HG03432 (cell line): ENCODE results near the gene NECAB2.

Source experiments
- ATAC-seq: cut with Tn5 transposase; IDR thresholded peaks from one replicate; pipeline ENCODE4 v1.9.1; 2021; ENCODE audit warnings: mild to moderate bottlenecking, moderate library complexity; ENCODE audit not compliant: unreplicated experiment

The NECAB2 gene

DNA sequence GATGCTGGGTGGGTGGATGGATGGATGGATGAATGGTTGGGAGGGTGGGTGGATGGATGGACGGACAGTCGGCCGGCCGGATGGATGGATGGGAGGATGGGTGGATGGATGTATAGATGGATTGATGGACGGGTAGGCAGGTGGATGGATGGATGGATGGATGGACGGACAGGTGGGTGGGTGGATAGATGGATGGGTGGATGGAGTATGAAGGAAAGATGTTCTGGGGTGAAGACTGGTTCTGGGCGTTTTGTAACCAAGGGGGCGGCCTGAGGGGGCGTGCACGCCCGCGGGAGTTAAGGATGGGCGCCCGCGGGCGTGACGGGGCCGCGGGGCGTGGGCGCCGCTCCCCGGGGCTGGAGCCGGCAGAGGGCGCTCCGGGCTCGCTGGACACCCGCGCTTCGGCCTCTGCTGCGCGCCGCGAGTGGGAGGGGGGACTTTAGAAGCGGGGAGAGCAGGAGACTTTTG, at the start of gene NECAB2:
NECAB2 (plus strand) TSS at position 407 of the 468 bp plus-strand sequence. CDS start 405 bp downstream, outside the sequence.
- ATAC-seq: no peak

DNA sequence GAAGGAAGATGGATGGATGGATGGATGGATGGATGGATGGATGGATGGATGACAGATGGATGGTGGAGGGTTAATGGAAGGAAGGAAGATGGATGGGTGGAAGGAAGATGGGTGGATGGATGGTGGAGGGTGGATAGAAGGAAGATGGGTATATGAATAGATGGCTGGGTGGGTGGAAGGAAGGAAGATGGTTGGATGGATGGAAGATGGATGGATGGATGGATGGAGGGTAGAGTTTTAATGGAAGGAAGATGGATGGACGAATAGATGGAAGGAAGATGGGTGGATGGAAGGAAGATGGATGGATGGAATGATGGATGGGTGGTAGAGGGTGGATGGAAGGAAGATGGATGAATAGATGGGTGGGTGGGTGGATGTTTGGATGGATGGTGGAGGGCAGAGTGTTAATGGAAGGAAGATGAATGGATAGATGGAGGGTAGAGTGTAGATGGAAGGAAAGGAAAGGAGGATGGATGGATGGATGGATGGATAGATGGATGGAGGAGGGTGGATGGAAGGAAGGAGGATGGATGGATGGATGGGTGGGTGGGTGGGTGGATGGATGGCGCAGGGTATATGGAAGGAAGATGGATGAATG, 47.1 kb upstream of the NECAB2 start:
- ATAC-seq: no peak

DNA sequence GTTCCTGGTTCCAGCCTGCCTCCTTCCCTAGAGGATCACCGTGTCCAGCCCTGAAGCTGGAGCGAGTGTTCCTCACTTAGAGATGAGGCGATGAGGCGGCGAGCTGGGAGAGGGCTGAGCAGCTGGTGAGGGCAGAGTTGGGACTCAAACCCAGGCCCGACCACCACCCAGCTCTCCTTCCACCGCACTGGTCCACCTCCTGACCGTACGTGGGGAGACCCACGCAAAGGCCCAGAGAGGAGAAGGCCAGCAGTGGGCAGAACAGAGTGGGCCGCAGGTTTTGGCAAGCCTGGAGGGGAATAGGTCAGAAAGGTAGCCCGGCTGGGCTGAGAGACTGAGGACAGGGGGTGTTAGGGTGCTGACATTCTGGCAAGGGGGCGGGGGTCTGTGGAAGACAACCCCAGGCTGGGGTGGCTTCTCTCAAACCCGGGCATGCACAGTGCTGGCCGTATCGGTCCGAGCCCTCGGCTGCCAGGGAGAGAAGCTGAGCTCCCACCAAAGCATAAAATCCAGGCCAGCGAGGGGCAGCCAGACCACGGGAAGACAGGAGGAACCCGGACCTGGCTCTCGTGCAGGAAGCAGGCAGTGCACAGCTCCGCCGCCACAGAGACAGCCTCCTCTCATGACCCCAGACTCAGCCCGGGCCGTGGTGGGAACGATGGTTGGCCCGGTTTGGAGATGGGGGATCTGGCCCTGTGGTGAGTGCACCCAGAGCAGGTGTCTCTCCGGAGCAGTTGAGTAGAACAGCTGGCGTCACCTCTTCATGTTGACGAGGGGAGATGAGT, 44.3 kb upstream of the NECAB2 start:
- ATAC-seq: no peak

DNA sequence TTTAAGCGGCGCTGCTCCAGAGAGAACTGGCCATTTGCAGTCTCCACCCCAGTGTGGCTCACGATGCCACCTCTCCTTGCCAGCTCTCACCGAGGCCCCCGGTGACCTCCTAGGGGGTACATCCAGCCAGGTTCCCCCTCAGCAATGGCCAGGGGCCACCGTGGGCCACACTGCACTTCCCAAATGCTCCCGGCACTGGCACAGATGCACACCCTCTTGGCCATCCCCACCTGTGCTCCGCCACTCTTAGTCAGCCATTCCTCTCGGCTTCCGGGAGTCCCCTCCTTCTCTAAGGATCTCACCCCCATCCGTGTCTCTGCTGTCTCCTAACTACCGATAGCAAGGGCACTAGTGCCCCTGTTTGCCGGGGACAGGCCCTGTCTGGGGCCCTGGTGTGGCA, 43.4 kb upstream of the NECAB2 start:
- no peak for ATAC-seq

DNA sequence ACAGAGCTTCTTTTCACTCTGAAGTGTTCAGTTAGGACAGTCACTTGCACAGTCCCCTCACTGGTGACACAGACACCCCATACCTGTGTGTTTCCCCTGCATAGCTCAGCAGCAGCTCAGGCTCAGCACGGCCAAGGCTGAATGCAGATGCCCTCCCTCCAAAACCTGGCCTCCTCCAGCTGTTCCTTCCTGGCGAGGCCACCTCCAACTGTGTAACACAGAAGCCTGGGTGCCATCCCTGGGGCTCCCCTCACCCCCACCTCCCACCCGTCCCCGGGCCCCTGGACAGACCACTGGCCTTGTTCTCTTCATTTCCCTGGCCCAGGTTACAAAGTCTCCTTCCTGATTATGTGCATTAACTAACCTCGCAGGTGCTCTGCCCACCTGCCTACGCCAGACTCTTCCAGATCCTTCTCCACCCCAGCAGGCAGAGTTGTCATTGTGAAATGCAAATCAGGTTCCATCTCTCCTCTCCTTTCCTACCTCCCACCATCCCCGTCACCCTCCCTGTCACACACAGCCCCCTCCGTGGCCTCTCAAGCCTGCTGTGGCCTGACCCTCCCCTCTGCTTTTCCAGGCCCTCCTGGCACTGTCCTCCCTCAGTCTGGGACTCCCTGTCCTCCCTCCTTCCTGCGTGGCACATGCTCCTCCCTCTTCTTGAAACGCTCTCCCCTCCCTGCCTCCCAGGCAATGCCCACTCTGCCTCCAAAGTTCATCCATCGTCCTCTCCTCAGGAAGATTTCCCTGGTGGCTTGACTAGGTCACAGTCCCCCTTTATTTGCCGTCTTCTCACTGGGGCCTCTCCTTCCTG, 42.7 kb upstream of the NECAB2 start:
- ATAC-seq: no peak

DNA sequence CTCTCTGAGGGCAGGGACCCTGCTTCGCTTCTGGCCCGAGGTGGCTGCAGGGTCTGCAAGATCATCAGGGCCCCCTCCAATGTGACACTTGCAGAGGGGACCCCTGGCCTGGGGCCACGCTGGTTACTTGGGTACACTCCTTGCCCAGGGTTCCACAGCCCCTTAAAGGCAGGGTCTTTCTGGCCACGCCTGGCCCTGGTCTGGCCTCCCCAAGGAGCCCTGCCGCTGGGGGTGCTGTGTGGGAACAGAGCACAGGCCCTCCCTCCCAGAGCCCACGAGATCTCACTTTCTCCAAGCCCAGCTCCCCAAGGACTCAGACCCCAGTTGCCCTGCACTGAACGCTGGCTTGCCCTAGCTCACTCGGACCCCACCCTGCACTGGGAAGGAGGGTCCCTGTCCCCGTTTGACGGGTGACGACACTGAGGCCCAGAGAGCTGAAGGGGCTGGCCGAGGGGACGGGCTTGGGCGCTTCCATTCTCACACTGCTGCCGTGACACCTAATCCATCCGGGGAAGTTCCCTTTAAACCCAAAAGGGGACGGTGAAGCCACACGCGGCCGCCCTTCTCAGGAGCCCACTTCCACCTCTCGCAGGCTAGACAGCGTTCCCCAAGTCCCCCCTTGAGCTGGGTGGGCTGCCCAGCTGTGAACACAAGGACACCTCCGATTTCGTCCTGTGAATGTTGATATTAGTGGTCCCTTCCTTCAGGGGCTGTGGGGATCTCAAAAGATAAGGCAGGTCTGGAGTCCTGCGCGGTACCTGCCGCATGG, 41.9 kb upstream of the NECAB2 start:
- ATAC-seq: no peak

DNA sequence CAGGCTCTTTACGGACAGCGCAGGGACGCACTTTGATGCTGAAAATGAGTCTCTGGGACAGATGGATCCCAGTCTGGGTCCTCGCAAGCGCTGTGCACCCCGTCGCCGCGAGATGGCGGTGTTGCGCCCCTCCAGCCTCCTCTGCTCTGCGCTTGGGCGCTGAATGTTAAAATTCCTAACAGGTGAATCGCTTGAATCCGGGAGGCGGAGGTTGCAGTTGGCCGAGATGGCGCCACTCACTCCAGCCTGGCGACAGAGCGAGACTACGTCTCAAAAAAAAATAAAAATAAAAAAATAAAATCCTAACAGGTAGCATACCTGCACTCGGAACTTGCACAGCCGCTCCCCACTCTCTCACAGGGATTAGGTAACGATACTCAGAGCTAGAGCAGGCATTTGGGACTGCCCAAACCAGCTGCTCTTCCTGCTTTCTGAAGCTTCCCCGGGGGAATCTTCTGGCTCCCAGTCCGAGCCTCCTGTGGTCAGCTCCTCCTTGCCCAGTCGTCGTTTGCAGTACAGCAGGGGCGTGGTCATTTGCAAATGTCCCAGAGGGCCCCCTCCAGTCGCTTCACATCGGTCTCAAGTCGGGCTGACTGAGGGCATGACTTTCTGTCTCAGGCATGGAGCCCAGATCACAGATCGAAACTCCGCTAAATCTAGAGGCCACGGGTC, 41.2 kb upstream of the NECAB2 start:
- ATAC-seq: peak; percentile 78

DNA sequence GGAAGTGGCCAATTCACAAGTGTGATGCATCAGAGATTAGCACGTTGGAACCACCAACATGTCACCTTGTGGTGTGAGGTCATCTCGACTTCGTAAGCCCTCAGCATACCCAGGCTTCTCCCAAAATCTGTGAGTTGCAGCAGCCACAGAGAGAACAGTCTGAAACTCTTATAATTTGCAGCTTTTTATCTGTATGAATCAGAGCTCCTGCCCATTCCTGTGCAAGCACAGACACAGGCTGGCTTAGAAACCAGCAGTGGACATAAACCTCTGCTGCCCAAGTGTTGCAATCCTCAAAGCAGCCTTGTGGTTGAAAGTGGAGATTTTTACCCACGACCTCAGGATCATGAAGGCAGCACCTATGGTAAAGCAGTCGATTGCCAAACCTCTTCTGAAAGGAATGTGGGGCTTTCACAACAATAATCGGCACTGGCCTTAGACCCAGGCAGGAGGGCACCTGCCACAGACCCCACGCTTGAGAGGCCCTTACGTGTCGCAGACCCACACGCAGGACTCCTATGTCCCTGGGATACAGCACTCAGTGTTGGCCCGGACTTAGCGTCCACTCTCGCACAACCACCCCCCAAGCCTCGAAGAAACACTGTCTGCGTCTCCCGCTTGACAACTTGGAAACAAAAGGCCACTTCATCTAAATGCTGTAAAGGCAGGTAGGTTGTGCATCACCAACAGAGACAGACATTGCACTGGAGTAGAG, 39.5 kb upstream of the NECAB2 start:
- no peak for ATAC-seq

DNA sequence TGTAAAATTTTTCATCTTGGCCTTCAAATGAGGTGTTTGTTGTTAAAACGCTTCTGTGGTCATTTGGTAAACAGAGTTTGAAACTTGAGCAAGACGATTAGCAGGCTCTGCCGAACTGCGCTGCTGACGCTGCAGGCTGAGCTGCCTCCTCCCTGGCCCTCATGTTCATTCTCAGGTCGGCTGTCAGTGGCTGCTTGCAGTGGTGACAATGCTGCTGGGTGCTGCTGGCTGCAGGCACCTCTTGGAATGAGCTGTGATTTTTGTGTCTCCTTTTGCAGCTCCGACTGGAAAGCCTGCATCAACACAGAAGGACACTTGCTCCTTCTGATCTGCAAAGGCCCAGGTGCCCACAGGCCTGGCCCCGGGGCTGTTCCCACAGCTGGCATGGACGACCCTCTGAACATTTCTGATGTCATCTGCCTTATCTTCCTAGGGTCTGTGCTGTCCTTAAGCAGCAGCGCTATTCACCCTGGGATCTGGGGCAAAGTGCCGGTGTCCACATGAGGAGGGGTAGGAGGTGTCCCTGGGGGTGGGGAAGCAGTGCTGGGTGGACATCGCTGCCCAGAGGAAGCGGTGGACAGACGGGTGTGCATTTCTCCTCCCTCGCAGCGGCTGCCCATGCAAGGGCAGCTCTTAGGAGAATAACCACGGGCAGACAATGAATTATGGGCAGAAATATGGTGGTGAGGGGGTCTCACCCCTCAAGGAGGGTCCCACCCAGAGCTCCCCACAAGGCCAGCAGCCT, 38.1 kb upstream of the NECAB2 start:
- no peak for ATAC-seq

DNA sequence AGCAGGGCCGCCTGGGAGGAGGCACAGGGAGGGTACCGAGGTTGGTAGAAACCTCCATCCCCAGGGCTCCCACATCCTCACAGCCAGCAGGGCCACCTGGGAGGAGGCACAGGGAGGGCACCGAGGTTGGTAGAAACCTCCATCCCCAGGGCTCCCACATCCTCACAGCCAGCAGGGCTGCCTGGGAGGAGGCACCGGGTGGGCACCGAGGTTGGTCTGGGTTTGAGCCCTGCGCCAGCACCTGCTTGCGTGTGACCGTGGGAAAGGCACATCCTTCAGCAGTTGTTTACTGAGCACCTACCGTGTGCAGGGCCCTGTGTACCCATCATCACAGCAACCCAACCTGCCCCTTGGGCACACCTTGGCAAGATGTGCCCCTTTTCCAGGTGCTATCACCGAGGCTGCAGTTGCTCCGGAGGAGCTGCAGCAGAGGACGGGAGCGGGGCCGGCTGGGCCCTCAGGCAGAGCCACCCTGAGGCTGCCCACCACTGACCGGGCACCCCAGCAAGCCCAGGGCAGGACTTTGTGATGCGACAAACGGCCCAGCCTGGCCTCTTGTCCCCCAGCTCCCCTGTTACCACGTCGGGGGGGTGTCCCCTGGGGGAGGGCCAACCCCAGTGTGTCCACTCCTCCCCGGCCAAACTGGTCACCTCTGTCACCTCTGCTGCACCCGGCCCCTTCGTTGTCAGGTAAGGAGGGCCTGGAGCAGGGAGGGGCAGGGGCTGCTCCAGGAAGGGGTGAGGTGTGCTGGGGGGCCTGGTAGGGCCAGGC, 37.1 kb upstream of the NECAB2 start:
- ATAC-seq: no peak

DNA sequence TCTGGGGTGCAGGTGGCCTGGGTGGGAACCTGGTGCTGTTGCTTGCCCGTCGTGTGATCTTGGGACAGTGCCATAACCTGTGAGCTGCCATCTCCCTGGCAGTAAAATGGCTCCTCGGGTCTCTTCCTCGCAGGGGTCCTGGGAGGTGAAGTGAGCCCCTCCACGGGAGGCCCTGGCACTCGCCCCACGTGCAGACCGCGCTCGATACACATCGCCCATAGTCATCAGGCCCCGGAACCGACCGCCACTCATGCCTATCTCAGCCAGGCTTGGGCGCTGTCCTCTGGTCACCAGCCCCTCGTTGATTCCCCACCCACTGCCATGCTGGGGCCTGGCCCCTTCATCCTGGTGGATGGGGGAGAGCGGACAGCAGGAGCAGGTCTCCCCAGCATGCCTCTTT, 36.5 kb upstream of the NECAB2 start:
- ATAC-seq: no peak

DNA sequence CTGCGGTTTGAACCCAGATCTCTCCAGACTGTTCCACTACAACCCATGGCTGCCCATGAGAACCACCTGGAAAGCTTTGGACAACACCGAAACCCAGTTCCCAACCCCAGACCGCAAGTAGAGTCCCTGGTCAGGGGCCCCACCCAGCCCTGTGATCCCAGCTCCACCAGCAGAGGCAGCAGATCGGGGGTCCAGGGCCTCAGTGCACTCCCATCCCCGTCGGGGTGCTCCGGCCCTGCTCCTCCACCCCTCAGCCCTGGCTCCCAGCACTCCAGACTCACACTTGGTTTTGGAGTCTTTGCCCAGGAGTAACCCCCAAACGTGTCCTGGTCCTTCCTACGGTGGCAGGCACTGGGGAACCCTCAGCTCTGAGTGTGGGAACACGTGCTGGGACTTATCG, 35.7 kb upstream of the NECAB2 start:
- ATAC-seq: no peak

DNA sequence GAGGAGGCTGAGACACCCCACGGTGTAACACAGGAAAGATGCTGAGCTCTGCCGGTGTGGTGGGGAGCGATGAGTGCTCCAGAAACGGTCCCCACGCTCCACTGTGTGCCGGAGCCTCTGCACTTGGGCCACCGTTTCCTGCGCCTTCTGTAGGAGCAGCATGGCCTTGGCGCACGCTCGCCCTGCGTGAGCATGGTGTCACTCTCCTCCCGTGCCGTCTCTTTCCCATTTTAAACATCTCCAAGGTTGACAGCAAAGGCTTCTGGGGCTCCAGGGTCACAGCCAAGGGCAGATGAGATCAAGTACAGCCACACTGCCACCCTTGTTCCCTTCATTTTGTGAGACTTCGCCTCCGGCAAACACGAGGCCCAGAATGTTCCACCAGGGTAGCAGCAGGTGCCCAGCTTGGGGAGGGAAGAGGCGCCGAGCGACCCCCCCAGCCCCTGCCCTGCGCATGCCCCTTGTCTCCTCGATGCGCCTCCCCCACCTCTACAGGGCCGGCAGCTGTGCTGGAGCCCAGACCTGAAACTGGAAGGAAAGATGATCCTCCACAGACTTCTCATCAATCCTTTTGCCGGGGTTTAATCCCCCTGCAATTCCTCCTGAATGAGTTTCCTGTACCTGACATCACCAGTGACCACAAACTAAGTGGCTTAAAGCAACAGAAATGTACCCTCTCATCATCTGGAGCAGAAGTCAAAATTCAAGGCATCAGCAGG, 34.9 kb upstream of the NECAB2 start:
- ATAC-seq: no peak

DNA sequence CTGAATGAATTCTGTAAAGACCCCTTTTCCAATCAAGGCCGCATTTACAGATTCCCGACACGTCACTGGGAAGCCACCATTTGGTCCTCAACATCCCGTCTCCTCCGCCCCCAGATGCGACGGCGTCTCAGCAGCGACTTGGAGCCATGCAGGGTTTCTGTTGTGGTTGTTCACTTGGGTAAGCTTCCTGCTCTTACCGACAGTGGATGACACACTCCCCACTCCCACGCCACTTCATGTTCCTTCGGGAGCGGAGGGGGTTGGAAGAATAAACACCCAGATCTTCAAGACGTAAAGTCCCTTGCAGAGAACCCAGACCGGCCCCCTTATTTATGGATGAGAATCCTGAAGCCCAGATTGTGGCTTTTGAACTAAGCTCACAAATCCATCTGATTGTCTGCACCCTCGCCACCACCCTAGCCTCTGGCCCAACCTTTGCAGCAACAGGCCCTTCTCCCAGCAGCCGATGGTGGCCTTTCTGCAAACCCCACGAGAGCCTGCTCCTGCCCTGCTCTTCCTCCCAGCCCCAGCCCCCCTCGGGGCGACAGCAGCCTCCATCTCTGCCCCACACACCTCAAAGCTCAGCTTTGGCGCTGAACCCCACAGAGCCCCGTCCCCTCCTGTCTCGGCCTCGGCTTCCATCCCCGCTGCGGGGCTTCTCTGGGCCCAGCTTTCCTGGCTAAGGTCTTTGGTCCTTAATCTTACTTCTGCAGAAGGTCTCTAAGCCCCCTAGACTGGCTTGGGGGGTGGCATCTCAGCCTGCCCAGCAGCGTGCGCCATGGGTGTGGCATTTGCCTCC, 34.0 kb upstream of the NECAB2 start:
- ATAC-seq: no peak

DNA sequence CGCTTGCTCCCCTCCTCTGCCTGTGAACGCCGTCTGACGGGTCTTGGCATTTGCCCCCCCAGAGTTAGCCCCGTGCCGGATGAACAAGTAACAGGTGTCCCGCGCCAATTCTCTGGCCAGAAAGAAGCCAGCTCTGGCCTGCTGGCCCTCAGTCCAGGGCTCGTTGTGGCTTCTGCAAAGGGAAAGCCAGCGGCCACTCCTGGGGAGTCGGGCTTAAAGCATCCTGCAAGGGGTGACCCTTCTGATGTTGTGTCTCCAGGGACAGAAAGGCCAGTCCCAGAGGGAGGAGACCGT, 33.4 kb upstream of the NECAB2 start:
- ATAC-seq: no peak

DNA sequence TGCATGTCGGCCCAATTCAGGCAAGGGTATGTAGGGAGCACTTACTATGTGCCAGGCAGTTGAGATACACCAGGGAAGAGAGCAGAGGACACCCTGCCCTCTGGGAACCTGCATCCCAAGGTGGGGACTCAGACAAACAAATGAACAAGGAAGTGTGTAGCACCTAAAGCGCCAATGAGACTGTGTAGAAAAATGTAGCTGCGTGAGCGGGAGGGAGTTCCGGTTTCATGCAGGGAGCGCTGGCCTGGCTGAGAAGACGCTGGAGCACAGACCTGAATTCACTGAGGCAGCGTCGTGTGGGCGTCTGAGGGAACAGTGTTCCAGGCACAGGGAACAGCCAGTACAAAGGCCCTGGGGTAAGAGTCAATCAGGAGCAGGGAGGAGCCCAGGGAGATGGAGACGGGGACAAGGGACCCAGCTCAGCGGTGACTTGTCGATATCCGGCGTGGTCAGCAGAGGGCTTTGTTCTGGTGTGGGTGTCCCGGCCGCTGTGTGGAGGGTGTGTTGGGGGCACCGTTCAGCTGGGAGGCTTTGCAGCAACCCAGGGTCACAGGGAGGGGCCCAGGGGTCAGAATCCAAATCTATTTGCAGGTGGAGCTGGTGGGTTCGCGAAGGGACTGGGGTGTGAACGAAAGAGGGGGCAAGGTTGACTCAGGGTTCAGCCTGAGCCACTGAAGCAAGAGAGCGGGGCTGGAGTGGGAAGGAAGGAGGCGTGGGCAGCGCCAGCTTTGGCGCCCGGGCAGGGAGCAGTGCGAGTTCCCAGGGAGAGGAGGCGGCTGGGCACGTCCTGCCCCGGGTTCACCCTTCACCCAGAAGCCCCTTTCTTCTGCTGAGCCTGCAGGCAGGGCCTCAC, 32.8 kb upstream of the NECAB2 start:
- no peak for ATAC-seq
